HG03064 (cell line): ENCODE measurements around the gene BCAS3.
"Not testable (repeated sequence)": the region's sequence is repeated elsewhere in the genome, so short reads cannot be mapped to it uniquely, and the experiment has no call there.

ENCODE experiments used
- ATAC-seq: cut with Tn5 transposase; IDR thresholded peaks from one replicate; pipeline ENCODE4 v1.9.1; 2021; ENCODE audit warnings: low read depth; ENCODE audit not compliant: unreplicated experiment

Gene BCAS3

DNA sequence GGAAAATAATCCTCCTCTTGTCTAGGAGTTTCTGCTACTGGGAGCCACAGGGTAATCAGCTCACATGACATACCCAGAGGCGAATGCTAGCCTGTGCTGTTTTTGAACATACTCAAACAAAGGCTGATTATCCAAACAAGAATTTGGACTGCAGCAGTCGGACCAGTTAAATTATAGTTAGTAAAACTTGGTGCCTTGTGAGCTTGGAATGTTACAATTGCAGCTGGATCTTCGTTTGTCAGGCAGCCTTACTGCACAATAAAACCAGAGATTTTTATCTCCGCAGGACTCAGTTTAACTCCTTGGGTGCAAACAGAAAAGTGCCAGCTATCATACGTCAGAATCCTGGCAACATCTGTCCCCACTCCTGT is 558.2 kb downstream of the BCAS3 start:
- no peak for ATAC-seq

DNA sequence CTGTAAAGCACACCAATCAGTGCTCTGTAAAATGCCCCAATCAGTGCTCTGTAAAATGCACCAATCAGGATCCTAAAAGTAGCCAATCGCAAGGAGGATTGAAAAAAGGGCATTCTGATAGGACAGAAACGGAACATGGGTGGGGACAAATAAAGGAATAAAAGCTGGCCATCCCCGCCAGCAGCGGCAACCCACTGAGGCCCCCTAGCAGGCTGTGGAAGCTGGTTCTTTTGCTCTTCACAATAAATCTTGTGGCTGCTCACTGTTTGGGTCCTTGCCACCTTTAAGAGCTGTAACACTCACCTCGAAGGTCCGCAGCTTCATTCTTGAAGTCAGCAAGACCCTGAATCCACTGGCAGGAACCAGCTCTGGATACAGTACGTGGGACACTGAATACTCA is 559.6 kb downstream of the BCAS3 start:
- ATAC-seq: no peak

DNA sequence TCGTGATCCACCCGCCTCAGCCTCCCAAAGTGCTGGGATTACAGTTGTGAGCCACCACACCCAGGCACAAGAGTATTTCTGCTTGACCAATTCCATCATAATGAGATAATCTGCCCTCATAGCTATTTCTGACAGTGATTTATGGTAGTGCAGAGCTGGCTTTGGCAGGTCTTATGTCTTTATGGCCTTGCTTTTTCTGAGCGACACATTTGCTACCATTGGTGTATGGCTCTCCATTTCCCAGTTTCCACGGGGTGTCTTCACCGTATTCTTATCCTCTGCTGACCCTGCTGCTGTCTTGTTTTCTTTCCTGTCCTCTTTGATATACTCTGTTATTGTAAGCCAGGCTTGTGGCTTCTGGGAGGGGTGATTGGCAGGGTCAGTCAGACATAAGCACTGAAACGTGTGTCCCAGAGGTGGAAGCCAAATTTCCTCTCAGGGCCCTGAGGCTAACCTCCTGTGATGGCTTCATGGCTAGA is 560.8 kb downstream of the BCAS3 start:
- no peak for ATAC-seq

DNA sequence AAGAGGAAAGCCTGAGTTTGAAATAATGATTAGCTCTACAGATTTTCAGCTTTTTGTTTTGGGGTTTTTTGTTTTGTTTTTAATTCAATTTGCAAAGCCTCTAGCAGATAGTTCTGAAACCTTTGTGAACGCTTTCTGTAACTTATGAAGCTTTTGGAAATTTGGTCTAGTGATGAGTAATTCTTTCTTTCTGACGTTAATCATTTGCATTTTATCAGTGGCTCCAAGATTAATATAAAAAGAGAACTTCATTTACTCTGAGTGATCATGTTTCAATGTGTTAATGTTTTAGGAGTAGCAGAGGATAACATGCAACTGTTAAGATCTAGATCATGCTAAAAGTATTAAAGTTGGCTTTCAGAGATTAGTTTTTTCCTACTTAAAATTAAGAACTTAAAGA is 561.7 kb downstream of the BCAS3 start:
- ATAC-seq: no peak

DNA sequence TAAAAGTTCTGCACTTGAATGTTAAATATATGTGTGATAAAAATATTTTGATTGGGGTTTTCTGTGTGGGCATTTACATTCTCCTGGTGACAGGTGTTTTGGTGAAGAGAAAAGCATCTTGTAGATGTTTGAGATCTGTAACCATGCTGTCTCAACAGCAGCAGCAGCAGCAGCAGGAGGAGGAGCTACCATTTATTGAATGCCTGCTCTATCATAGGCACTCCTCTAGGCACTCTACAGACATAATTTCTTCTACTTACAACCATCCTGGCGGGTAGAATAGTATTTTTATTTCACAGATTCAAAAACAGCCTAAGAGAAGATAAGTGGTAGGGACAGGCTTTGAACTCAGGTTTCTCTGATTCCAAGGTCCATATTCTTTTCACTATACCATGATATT is 562.3 kb downstream of the BCAS3 start:
- ATAC-seq: no peak

DNA sequence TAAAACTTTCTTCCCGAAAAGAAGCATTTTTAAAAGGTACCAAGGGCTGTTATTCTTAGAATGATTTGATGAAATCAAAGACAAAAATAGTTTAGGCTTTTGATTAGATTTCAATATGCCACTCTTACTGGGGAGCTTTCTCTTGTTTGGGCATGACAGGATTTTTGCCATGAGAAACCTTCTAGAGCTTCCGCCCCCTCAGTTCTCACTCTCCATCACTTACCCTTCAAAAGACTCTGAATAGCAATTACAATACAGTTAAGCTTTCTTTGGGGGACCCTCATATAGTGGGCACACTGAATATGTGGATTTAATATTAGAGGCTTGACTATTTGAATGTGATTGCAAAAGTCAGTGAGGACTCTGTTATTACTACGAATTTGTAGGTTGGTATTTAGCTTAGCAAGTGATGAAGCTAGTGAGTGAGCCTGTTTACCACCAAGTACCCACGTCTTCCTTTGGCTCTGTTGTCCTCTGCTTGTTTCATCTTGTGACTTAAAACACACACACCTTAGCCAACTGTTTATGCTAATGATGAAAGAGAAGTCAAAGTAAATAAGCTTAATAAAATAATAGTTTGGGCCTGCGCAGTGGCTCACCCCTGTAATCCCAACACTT is 563.3 kb downstream of the BCAS3 start:
- ATAC-seq: no peak

DNA sequence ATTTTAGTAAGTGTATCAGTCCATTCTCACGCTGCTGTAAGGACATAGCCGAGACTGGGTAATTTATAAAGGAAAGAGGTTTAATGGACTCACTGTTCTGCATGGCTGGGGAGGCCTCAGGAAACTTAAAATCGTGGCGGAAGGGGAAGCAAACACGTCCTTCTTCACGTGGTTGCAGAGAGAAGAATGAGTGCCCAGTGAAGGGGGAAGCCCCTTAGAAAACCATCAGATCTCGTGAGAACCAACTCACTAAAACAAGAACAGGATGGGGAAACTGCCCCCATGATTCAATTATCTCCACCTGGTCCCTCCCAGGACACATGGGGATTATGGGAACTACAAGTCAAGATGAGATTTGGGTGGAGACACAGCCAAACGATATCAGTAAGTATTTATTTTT is 567.3 kb downstream of the BCAS3 start:
- ATAC-seq: not testable (repeated sequence)

DNA sequence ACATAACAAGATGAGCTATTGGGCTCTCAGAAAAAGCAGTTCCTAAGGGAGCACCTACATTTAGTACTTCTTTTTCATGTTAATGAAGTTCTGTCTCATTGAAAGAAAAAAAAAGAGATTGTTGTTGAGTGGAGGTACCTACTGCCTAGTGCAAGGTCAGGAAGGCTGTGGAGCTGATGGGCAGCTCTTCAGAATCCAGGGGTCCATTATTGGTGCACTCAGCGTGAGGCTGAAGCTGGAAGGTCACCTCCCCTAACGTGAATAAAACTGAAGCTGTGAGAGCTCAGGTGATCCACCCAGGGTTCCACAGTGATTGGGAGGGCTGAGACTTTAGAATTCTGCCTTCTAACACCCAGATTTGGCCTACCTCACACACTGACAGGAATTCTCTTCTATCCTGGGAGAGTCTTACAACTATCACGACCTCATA is 568.1 kb downstream of the BCAS3 start:
- ATAC-seq: no peak

DNA sequence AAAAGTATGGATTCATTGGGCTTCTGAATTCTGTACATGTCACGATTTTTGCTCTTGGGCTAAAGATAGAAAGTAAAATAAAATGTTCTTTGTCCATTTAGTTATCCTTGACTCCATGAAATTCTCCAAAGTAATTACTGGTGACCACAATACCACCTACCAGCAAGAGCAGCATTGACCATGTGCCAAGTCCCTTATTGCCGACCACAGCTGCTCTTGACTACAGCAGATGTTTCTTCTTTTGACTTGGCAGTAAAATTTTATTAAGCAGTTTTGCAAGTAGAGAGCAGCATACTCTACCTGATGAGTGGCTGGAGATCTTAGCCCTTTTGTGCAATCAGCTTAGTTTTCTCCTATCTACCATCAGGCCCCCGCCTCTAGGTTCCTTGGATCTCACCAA is 569.8 kb downstream of the BCAS3 start:
- ATAC-seq: no peak

DNA sequence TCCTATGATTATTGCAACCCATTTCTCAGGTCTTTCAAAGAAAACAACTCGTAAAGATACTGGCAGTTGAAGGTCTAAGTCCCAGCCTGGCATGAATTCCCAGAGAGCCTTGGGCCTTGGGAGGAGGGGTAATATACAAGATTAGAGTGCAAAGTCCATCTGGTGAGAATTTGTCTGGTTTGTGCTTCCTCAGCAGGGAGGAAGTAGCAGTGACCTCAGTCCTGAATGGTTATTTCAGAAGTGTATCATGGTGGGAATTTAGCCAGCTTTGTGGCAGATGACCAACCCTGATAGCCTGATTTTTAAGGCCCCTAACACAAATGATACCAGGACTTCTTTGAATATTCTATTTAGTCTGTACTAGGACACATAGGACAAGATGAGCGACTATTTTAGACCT is 570.7 kb downstream of the BCAS3 start:
- no peak for ATAC-seq

DNA sequence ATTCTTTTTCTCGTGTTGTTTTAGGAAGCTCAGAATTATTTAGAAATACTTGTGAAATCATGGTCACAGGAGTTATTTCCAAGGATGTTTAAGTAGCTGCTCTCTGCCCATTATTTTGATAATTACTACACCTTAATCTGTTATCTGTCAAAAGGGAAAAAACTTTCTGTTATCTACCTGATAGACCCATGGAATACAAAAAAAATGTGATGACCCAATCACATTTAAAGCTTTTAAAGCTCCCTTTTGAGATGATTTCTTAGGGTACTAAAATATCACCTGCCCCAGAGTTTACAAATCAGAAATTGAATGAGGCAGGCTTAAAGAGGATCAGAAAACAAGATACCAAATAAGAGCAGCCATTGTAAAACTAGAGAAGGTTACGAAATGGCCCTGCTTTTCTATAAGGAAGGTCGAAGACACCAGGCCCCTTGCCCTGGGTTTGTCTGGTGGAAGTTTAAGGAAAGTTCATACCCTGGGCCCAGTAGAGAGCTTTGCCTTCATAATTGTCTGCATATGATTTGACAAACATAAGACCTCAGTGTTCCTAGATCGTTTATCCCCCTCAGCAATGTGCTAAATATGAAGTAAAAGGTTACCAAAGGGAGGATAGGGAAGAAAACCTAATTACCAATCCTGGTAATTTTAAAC is 572.1 kb downstream of the BCAS3 start:
- no peak for ATAC-seq

DNA sequence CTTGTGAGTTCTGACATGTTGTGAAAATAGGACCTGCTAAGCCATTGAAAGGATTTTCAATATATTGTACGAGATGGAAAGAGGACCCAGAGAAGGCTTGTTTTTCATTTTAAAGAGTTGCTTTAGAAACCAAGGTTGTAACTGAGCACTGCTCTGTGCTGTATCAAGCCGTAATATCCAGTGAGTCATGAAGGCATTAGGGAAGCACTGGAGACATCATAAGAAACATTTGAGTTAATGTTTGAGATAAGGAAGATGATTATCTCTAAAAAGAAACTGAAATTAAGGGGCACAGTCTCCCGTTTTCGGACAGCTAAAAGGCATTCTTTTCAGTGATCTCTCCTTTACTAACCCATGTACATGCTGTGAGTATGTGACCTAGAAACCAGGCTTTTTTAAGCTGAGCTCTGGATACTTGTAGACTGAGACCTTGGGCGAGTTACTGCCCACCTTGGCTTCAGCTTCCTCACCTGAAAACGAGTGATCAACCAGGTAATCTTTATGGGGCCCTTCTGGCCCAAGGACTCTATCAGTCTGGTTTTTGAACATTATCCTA is 572.8 kb downstream of the BCAS3 start:
- no peak for ATAC-seq

DNA sequence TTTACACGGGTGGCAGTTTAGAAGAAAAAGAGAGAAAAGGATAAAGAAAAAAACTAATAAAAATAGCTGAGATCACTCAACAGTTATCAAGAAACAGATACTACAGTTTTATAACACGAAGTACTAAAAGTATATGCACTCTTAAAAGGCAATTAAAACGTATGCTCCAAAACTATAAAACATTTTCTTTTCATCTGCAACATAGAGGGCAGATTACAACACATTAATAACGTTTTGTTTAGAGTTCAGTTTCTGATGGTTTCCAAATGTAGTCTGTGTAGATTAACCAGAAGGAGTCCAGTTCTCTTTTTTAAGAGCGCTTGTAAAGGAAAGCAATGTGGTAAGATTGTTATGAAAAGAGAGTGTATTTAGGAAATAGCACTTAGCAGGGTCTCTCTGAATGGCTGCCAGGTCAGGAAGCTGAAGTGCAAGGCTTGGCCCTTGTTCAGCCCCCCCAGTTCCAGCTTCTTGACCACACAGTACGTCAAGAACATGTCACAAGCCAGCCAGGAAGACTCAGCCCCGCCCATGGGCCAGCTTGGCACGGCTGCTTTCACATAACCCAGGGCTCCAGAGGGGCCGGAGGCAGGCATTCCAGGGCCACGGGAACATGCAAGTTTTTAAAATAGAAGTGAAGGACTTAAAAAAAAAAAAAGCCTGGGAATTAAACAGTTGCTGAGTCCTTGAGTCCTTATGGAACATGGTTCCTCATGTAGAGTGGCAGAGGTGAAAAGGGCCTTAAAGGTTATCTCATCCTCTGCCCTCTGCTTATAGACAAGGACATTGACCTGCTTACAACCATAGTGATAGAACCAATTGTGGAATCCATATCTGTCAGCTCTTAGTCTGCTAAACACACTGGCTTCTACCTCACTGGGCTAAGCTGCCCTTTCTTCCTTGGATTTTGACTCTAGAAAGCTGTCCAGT is 574.6 kb downstream of the BCAS3 start:
- no peak for ATAC-seq

DNA sequence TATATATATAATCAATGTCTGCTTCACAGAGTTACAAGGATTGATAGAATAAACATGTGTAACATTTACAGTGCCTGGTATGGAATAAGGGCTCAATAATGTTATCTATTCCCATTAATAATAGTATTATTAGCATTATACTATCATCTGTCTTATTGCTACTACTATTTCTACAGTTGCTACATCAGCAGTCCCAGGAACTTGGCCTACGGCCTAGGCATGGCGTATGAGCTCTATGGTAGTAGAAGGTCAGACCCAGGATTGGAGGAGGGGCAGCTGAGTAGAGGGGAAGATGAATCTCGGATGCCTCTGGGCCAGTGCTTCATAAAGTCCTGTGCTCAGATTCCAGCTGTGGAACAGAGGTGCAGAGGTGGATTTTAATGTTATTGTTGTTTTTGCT is 575.7 kb downstream of the BCAS3 start:
- ATAC-seq: no peak

DNA sequence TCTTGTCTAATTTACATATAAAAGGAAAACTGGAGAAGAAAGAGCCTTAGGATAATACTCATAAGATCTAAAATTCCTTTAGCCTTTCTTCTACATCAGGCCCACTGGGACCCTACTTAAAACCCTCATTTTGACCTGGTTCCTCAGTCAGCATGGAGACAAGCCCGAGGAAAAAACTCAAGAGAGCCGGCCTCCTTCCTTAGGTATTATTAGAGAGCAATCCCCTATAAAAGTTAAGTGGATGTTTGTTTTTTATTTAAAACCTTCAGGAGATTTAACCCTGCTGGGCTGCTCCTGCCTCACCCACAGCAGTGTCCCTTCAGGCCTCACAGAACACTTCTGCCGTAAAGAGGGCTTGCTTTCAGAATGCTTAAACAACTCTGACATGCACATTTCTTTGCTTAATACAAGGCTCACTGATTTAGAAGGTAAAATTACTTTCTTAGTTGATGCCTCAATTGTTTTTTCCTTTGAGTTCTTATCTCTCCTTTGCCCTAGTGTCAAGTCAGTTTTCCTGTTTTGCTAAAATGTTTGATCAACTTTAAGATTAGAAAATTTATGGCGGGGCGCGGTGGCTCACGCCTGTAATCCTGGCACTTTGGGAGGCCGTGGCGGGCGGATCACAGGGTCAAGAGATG is 576.4 kb downstream of the BCAS3 start:
- no peak for ATAC-seq

DNA sequence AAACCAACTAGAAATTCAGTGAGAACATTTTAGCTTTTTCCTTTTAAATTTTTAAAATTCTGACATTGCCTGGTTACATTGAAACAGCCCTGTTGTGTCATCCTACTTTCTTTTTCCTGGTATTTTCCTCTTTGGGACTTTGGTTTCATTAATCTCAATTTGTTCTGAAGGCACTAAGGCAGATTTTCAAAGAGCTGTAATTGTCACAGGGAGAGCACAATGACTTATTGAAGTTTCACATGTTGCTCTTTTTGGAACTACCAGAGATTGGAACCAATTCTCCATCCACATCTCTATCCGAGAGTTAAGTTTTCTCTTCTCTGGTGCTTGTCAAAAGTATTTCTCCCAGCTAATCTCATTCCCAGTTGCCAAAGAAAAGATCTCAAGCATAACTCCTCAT is 577.3 kb downstream of the BCAS3 start:
- ATAC-seq: no peak

DNA sequence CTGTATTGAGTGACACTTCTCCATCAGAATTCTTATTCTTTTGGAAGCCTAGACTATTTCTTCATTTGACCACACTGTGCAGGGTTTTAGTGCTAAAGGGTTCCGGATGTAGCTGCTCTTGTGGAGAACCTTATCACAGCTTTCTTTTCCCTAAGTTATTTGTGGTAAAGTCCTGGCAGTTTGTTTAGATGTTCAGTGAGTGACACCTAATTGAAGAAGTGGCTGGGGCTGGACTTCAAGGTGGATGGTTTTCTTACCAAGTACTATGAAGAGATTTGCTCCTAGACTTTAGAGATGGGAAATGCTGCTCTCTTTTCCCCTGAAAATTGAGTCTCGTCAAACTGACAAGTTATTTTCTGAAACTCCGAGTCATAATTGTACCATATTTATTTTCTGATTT is 578.0 kb downstream of the BCAS3 start:
- ATAC-seq: no peak

DNA sequence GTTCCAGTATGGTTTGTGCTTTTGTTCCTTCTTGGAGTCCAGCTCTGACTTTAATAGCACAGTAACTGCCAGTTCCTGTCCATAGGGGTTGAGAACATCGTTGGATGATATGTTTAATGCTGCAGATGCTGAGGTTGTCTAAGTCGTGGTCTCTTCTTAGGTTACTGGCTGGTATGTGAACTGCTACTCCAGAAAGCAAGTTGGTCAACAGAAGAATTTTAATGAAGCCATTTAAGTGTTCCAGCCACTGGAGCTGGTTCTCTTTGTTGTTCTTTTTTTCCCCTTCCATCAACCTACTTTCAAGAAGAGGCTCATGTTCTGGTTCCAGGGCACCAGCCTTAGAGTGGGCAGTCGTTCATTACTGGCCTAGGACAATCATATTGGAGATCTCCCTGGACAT is 581.7 kb downstream of the BCAS3 start:
- ATAC-seq: no peak

DNA sequence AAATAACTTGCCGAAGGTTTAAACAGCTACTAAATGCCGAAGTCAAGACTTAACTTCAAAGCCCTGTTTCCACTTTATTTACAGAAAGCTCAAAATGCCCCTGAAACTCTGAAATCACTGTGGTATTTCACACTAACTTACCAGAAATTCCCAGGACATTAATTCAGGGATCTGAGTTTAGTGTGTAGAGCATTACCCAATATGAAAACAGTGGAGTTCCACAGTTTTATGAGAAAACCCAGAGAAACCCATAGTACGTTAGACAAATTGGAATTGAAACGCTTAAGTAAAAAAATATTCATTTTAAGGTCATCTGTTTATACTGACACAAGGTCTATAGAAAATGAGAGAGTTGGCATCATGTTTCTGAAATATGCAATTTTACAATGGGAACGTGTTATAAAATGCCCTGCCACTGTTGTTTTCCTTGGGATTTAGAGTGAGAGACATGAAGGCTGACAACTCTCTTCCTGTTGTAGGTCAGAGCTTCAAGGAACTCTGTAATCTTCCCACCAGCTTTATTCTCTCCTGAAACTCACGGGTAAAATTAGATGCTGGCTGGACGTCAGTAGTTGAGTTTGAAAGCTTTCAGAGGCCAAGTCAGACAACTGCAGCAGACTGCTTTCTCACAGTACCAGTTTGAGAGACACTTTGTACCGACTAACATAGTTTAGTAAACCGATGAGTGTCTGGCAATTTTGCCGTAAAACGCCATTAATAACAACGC is 582.6 kb downstream of the BCAS3 start:
- ATAC-seq: no peak

DNA sequence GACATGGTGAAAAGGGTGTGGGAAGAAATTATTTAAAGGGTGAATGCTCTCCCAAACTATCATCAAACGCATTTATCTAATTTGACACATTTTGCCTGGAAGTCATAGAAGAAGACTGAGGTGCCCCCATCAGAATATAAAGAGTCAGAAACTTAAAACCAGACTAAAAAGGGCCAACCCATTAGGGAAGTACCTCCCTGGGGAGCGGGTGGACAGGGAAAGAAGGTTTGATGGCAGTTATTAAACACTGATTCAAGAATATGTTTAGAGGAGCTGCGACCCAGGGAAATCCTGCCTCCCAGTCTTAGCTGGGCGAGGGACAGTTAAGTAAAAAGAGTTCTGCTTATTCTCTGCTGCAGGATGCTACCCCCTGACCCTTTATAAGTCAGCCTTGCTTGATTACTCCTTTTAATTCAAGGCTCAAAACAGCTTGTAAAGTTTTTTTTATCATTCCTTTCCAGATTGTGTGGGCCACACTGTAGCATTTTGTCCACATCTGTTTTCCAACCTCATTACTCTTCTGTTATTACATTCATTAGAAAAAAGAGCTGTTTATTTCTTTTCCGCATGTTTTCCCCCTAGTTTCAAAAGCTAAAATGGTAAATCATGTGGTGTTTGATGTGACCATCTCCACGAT is 583.5 kb downstream of the BCAS3 start:
- no peak for ATAC-seq
